Inflammatory macrophage treated with lipopolysaccharide for 4 hours (primary cell): ENCODE measurements around the gene TRIM36.

Experiments
- DNase-seq: peaks from one replicate; pipeline ENCODE4 v3.0.0-alpha.2; 2020

Gene TRIM36

GRCh38 chr5:115160975-115161475 is 8.7 kb downstream of the TRIM36 start:
- DNase-seq = no peak

GRCh38 chr5:115151208-115151805 is 18.4 kb downstream of the TRIM36 start:
- no peak for DNase-seq

GRCh38 chr5:115150512-115150911 is 19.2 kb downstream of the TRIM36 start:
- DNase-seq = no peak

DNA sequence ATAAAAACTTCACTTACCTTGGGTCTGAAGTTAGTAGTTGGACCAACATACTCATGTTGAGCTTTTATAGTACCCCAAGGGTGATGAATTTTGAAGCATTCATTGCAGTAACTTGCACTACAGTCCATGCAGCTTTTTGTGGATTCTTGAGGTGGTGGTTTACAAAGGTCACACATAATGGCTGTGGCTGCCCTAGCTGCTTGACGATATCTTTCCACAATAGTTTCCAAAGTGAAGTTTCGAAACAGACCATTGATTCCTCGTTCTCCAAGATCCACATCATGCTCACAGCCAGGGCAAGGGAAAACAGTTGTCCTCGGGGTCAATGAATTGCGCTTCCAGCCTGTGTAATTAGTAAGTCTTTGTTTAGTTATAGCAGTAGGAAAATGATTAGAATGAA is 22.7 kb downstream of the TRIM36 start:
- DNase-seq = no peak

DNA sequence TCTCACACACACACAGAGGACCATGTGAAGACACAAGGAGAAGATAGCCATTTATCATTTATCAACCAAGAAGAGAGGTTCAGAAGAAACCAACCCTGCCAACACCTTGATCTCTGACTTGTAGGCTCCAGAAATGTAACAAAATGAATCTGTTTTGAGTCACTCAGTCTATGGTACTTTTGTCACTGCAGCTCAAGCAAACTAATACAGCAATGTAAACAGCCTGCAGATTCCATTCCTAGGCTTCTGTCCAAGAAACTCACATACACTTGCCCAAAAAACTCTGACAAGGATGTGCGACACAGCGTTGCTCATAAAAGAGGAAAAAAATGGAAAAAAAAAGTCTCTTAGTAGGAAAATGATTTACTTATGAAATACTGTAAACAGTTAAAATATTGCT is 33.4 kb downstream of the TRIM36 start:
- no peak for DNase-seq

DNA sequence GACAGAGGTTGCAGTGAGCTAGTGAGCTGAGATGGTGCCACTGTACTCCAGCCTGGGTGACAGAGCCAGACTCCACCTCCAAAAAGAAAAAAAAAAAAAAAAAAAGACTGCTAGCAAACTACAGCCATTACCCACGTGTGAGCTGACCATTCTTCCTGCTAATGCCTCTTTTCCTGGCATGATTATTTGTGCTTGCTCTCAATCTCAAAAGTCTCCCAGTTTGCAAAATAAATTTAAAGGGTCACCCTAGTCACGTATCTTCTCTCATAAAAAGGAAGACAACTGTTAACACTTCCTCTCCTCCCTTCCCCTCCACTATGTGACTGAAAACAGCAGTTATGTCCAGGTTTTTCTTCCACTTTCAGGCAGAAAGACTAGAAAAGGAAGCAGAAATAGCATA is 37.2 kb downstream of the TRIM36 start:
- peak; percentile 37 for DNase-seq

GRCh38 chr5:115126303-115126702 is 43.4 kb downstream of the TRIM36 start:
- no peak for DNase-seq

- DNase-seq = no peak
These were observed 45.0 kb downstream of the TRIM36 start for GRCh38 chr5:115124741-115125140.

GRCh38 chr5:115116001-115116400 is 53.7 kb downstream of the TRIM36 start:
- DNase-seq = no peak

DNA sequence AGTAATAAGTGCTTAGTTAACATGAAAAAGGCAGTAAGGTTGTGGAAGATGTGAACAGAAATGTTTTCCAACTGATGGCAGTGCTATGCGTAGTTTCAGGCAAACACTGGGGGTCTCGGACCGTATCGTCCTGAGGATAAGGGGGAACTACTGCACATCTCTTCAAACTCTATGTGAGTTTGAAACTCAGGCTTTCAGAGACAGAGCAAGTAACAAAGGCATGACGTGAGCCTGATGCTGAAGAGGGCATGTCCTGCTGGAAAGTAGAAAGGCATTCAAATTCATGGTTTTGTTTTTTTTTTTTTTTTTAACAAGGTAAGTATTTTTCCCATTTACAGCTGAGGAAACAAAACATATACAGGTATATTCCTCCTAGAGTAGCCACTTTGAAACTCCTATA is 59.9 kb downstream of the TRIM36 start:
- no peak for DNase-seq

GRCh38 chr5:115109356-115109755 is 60.4 kb downstream of the TRIM36 start:
- no peak for DNase-seq

DNA sequence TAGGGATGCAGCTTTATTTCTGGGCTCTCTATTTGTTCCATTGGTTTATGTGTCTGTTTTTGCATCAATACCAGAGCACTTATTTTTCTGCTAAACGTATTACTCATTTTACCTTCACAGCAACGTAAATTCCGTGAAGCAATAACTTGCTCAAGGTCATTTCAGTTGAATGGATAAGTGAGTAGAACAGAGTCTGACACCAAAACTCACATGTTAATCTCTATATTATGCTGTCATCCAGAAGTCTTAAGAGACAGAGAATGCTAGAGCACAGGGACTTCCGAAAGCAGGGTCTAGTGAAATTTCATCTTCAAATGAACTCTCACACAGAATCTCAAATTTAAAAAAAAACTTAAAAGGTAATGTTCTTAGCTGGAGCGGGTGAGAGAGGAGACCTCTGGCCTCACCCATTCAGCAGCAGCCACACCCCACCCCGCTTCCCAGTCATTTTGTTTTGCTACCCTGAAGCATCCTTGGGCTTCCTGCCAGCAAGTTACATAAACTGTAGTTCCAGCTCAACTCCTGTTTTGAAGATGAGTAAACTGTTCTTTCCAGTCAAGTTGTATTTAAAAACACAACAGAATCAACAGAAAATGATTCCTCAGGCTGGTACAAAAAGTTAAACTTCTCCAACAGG is 69.3 kb downstream of the TRIM36 start:
- no peak for DNase-seq

DNA sequence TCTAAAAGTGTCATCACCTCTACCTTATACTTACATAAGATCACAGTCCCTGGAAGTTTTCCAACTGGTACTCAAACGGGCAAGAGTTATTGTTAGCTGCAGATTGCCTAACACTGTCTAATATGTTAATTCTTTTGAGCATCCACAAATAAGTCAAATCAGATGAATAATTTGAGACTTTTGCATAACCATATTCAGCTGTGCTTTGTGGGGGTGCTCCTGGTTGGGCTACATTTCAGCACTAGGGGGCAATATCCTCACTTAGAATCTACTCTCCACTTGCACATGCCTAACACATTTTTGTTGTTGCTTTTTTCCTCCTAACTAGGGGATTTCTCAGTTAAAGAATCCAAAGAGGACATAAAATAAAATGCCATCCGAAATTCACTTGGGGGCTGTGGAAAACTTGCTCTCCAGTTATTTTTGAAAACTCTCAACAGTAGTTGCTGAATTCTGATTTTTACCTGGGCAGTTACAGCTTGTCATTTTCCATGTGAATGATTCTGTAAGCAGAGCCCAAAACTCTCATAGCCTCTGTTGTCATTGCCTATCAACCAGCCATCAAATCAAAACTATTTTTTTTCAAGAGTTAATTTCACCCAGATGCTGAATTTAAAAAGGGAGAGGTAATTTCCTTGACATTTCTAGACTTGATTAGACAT is 71.5 kb downstream of the TRIM36 start:
- peak; percentile 55 for DNase-seq

DNA sequence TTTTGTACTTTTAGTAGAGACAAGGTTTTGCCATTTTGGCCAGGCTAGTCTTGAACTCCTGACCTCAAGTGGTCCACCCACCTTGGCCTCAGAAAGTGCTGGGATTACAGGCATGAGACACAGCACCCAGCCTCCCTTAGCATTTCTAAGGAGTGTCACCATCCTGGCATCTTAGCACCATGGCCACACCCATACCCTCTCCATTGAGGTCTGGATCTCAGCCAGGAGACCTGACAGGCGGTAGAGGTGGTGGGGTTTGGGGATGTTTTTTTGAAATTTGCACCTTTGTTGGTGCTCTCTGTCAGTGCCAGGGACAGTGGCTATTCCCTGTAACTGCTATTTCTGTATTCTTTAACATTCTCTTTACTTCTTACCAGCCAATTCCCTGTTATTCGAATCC is 72.5 kb downstream of the TRIM36 start:
- DNase-seq = no peak

GRCh38 chr5:115096034-115096769 is 73.5 kb downstream of the TRIM36 start:
- DNase-seq = no peak

DNA sequence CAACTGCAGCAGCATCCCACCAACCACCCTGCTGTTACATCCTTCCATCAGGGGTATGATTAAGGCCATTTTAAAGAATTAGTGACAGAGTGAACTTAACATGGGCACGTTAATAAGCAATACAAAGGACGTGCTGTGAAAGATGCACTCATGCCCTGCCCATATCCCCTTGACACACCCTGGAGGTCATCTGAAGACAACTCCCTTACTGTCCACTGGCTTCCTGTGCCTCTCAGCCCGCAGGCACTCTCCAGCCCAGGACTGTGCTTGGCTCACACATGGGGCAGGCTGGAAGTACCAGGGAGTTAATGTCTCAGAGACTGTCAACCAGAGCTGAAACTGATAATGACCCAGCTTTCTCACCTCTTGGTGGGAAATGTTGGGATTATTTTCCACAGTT is 81.8 kb downstream of the TRIM36 start:
- no peak for DNase-seq

- no peak for DNase-seq
These were observed 83.2 kb downstream of the TRIM36 start for GRCh38 chr5:115086473-115086872.

- DNase-seq = no peak
These were observed 85.4 kb downstream of the TRIM36 start for GRCh38 chr5:115084246-115084793.

GRCh38 chr5:115079924-115080623 is 89.6 kb downstream of the TRIM36 start:
- DNase-seq = no peak
